AG10803 (cell line): ENCODE results near the gene ZNRF2.

Source experiments
- DNase-seq: peaks from one replicate; pipeline ENCODE4 v3.0.0; 2010; ENCODE audit warnings: low read depth
- H3K4me3 ChIP-seq: 2 replicates; pipeline ENCODE4 v1.5.1; 2011; ENCODE audit warnings: mild to moderate bottlenecking, low read length, control low read depth
- CTCF ChIP-seq: conservative IDR thresholded peaks from 2 replicates; pipeline ENCODE4 v1.5.1; 2011; ENCODE audit warnings: mild to moderate bottlenecking, low read length, control low read depth, inconsistent platforms

ZNRF2 gene

DNA sequence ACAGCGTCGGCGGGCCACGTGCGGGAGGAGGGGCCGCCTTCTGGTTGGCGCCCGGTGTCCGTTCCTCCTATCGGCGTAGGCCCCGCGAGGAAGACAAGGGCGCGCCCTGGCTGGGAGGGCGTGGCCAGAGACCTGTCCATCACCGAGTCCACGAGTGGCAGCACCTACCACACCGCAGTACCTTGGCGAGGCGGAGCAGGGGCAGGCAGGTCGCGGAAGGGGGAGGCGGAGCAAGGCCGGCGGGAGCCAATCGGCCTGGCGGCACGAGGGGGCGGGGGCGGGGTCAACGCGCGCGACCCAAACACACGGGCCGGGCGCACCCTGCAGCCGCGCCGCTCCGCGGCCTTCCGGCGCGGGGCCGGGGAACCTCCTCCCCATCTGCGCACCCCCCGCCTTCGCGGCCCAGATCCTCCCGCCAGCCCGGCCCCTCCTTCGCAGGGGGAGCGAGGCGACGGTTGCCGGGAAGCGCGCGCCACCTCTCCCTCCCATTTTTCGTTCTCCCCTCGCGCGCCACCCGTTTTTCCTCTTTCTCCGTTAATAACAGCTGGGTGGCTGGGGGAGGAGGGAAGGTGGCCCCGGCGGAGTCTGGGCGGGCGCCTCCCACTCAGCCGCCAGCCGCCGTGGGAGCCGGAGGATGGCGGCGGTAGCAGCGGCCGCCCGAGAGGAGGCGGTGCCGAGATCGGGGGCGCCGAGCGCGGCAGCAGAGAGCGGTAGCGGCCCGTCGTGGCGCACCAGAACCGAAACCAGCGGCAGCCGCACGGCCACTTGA, at the start of gene ZNRF2:
TSS of gene ZNRF2 (plus strand) at position 300 of the 769 bp plus-strand sequence. CDS start 761 bp downstream, outside the sequence.
- peak within 1 kb of the TSS; percentile 76 for H3K4me3 ChIP-seq
- TF ChIP-seq CTCF = peak; percentile 29
- peak; percentile 97 for DNase-seq

- no peak for TF ChIP-seq CTCF
- H3K4me3 ChIP-seq = no peak overlapping the region
- no peak for DNase-seq
Observed at GRCh38 chr7:30237271-30237695, 47.1 kb upstream of the ZNRF2 start.

- TF ChIP-seq CTCF = no peak
- peak; percentile 60 for DNase-seq
- H3K4me3 ChIP-seq = no peak overlapping the region
Observed at GRCh38 chr7:30238721-30239441, 45.5 kb upstream of the ZNRF2 start.

DNA sequence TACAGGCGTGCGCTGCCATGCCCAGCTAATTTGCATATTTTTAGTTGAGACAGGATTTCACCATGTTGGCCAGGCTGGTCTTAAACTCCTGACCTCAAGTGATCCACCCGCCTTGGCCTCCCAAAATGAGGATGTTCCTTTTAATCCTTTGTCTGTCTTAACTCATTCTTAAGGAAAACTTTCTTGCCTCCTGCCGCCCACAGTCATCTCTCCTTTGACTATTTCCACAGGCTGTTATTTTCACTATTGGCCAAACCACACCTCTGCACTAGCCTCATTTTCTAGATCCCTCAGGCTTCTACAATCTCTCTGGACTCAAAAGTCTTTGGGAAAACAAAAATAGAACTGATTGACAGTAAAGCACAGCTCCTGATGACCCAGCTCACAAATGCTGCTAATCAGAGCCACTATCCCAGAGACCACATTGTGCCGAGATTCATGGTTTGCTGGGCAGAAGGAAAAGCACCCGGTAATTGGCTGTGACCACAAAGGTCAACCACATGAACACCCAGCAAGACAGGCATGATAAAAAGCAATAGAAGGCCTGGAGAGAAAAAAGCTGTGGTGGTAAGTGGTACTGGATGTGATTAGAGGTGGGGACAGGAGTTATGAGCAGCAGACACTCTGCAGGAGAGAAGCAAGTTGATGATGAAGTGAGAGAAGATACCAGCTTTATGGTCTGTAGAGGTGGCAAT, 44.1 kb upstream of the ZNRF2 start:
- H3K4me3 ChIP-seq = no peak overlapping the region
- no peak for TF ChIP-seq CTCF
- DNase-seq = peak; percentile 42

DNA sequence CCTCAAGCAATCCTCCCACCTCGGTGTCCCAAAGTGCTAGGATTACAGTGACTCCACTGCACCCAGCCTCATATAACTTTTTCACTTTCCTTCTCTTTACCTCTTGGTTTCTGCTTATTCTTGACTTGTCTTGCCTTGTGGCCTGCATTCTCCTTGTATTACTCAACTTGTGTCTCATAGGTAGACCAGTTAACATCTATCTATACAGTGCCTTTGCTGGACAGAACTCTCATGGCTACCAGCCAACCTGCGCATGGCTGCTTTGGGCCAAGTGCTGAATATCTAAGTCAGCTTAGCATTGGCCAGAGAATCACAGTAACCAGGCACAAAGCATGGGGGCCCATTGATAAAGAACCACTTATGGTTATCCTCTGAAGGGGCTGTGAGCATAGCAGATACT, 42.6 kb upstream of the ZNRF2 start:
- no peak overlapping the region for H3K4me3 ChIP-seq
- no peak for DNase-seq
- no peak for TF ChIP-seq CTCF

- H3K4me3 ChIP-seq = no peak overlapping the region
- no peak for TF ChIP-seq CTCF
- no peak for DNase-seq
Observed at GRCh38 chr7:30244340-30244739, 40.1 kb upstream of the ZNRF2 start.
